Activated CD8-positive, alpha-beta memory T cell treated with anti-CD3 and anti-CD28 coated beads, Interleukin-2, amount 50 U/mL, for 4 hours (primary cell): ENCODE measurements around the gene PLEKHM3.
"Not testable (repeated sequence)": the region's sequence is repeated elsewhere in the genome, so short reads cannot be mapped to it uniquely, and the experiment has no call there.

Experiments
- DNase-seq: peaks from one replicate; pipeline ENCODE4 v3.0.0-alpha.2; 2020

Gene PLEKHM3

DNA sequence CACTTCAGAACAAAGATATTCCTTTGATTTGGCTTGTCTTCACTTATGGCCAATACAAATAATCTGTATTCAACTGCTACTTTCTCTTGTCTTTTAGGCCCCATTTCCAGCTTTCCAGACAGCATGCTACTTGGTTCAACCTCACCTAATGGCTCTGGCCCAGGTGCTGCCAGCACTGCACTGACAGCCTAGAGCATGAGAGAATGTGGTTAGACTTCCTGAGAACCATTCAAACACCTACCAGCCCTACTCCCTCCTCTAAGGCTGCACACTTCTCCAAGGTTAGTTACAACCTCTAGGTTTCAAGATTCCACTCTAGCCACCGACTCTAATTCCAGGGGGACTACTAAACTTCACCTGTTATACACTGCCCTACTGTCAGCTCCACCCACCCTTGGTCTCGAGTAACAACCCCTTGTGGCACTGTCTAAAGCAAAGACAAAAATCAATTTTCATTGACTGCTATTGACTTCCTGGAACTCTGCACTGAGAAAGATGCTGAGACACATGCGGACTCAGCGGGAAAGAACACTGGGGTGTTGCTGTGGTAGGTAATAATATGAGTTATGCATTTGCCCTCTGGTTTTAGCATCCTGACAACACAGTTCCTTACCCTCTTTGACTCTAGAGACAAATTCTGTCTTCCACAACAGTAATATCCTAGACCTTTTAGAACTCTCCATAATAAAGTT lies 38.2 kb downstream of the PLEKHM3 start:
- no peak for DNase-seq

DNA sequence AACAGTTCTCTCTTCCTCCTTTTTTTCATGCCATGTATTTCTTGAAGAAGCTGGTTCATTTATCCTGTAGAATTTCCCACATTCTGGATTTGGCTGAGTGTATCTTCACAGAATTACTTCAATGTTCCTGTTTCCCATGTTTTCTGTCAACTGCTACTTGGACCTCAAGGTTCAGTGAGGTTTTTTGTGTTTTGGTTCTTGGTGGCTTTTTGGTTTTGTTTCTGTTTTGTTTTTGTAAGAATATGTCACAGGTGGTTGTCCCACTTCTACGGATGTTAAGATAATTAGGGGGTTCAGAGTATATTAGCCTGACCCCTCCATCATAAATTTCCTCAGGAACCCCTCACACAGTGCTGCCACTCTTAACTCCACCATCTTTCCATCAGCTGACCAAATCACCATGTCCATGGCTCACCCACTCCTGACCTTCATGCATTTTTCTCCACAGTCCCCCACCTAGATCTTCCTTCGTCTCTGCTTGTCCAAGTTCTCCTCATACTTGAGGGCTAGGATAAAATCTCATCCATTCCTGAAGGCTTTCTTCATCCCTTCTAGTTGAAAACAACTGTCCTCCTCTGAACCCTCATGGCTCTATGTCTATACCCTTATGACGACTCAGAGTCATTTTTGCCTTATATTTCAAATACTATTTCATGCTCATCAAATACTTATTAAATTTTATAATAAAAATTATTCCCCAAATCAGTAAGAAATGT lies 40.4 kb downstream of the PLEKHM3 start:
- DNase-seq: no peak

DNA sequence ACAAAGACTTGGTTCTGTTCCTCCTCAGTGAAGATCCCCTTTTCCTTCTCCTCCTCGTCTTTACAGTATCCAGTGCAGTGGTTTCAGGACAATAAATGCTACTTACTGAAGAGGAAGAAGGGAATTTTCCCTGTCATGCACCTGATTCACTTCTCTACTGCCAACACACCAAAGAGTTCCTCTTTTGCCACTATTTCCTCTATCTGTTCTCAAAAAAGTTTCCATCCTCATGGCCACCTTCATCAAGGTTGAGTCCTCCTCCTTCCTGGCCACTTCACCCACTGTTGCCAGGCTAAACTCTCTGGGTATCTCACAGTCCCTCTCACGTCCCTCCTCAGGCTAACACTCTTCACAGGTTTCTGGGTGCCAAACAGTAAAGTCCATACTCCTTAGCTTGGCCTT lies 41.7 kb downstream of the PLEKHM3 start:
- no peak for DNase-seq

DNA sequence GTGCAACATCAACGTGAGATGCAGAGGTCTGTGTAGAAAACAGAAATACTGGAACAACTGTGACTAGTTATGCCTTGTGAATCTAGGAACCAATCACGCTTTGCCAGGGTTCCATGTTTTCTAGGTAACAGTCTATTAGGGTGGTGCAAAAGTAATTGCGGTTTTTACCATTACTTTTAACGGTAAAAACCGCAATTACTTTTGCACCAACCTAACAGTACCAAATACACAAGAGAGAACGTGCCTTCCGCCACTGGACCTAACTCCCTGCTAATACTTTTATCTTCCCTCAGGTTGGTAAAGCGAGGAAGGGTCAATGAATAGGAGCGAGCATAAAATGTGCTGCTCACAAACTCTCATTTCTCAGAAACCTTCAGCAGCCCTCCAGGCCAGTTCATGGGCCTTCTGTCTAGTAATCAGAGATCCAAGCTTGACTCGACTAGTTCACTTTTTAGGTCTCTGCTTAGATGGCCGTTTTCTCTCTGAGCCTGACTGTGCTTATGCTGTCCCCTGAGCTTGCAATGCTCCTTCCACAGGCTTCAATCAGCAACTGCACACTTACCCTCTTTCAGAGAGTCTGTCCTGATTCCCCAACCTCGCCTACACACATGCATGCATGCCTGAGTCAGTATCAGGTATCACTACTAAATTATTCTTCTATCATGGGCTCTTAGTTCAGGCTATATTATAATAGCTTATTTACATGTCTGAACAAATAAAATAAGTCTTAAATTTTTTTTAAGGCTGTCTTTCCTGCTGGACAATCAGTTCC lies 47.0 kb downstream of the PLEKHM3 start:
- no peak for DNase-seq

DNA sequence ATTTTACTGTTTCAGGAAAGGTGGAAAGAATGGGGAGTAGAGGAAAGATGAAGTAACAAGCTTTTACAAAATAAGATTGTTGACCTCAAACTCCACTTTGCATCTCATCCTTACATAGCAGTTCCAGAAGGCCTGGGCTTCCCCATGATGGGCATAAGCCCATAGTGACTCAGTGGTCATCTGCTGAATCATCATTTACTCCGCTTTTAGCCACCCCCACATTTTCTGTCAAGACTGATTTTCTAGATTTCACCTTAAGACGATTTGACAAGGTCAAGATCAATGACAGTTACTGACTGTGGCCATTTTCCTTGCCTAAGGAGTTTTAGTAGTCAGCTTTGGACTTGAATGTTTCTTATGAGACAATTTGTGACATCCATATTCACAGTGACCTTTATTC lies 49.4 kb downstream of the PLEKHM3 start:
- no peak for DNase-seq

DNA sequence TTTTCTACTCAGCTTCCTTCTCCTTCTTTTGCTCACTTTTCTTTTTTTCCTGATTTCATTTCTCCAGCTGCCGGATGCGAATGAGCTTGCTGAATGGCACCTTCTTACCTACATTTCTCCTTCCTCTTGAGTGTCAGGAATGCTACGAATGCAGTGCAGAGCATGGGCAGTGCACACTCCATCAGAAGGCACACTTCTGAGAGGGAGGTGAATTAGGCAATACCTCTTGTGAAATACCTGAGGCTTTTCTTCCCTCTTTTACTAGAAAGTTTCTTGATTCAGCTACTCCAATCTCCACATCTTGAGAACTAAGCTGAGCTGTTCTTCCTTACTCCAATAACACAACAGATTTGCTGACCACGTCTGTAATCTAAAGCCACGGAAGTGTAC lies 51.1 kb downstream of the PLEKHM3 start:
- no peak for DNase-seq

DNA sequence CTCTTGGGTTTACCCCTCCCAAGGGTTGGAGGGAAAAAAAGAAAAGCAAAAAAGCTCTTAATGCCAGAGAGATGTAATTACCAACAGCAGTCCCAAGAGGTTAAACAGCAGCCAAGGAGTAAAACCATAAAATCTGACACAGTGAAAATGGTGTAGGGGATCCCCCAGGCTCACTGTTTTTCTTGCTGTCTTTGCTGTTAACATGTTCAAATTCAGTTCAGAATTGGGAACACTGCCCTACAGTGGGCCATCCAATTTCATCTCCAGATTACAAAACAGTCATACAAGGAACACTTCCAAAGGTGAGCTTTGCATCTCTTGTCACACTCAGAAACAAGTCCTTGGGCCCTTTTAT lies 54.5 kb downstream of the PLEKHM3 start:
- DNase-seq: no peak

DNA sequence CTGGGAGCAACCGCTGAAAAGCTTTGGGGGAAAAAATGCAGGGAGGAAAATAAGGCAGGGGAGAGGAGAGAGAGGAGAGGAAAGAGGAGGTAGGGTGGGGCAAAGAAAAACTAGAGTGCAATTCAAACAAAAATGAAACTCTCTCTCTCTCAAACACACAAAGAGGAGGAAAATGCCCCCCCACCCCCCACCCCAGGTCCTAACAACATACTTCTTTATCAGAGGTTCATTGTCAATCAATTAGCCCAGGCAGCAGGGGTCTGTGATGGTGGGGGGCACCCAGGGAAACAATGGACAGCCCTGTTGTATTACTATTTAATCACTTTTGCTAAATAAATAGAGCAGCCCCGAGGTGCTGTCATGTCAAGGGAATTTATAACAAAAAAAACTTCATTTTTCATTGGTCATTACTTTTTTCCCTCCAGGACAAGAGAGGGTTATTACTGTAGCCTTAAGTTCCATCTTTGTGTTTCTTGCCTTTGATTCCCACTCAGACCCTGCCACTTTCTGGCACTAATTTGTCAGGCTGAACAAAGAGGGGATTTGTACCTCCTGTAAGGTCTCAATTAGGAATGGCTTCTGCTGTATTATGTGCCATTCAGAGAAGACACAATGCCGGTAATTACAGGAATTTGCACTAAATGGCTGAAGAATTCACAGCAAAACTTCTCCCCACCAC lies 55.0 kb downstream of the PLEKHM3 start:
- no peak for DNase-seq

DNA sequence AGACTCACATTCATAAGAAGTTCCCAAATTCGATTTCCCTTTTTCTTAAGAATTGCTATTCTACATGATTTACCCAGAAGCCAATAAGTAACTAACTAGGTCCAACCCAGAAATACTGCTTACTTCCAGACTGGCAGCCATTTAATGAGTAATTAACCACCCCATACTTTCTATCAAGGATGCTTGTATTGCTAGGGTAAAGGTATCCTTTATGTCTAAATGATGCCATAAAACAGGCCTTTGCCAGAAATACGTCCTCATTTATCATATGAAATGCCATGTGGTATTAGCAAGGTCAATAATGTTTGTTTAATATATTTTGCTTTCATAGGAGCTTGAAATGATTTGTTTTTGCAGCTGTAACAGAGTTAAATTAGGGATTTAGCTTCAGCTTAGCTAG lies 56.1 kb downstream of the PLEKHM3 start:
- no peak for DNase-seq

DNA sequence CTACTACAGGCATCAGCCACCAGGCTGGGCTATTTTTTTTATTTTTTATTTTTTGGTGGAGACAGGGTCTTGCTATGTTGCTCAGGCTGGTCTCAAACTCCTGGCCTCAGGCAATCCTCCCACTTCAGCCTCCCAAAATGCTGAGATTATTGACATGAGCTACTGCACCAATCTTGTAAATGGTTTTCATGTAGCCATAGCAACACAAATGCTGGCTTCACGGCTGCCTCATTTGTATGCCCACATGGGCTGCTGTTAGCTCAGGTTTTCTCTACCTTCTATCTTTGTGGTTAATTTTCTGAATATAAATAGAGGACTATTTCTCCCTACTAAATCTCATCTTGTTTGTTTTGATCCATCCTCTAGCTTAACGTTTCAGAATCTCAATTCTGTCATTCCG lies 58.2 kb downstream of the PLEKHM3 start:
- no peak for DNase-seq

DNA sequence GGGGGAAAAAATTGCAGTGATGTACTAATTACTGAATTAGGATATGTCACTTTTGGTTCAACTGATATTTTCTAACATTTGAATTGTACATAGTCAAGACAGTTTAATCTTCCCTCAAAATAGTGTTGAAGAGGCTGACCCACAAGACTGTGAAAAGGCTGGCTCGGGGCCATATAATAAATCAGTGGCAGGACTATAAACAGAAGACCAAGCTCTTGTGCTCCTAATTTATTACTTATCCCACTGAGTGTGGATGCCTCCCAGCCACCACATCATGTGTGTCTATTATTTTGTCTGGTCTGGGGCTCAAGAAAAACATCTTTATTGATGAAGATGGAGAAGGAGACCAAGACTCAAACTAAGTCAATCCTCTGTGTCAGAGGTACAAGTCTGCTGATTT lies 64.4 kb downstream of the PLEKHM3 start:
- DNase-seq: no peak

DNA sequence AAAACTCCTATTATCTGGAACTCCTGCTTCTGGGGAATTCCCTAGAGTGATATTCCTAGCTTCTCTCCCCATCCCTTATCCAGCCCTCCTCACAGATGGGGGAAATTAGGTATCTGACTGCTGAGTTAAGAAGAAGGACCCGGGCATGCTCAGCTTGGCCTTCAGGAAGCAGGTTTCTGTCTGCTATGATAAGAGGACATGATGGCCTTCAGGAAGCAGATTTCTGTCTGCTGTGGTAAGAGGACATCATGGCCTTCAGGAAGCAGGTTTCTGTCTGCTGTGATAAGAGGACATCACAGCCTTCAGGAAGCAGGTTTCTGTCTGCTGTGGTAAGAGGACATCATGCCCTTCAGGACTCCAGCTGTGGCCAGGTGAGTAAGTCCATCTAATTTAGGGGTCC lies 65.2 kb downstream of the PLEKHM3 start:
- DNase-seq: no peak

DNA sequence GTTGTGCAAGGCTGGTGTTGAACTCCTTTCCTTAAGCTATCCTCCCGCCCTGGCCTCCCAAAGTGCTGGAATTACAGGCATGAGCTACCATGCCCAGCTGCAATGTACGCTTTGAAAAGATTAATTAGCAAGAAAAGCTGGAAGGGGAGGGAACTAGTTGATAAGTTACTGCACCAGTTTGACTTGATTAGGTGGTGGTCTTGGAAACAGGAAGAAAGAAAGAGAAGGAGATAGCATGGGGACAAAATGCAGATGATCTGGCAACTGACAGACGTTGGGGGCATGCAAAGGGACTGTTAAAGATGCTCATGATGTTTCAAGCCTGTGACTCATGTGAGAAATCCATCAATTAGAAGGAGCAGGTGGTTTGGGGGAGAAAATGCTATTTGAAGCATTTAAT lies 68.6 kb downstream of the PLEKHM3 start:
- DNase-seq: no peak

DNA sequence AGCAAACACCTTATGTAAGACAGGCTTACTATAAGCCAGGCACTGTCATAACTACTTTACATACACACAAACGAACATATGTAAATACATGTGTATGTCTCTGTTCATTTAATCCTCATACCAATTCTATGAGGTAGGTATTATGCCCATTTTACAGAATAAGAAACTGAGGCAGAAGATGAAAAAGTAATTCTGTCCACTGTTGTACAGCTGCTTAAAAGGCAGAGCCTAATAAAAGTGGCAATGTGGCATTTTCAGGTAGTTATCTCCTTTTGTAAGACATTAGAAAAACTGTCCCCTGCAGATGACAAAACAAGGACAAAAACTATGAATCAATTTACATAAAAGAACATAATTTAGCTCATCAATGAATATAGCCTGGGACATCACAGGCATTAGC lies 69.9 kb downstream of the PLEKHM3 start:
- DNase-seq: no peak

DNA sequence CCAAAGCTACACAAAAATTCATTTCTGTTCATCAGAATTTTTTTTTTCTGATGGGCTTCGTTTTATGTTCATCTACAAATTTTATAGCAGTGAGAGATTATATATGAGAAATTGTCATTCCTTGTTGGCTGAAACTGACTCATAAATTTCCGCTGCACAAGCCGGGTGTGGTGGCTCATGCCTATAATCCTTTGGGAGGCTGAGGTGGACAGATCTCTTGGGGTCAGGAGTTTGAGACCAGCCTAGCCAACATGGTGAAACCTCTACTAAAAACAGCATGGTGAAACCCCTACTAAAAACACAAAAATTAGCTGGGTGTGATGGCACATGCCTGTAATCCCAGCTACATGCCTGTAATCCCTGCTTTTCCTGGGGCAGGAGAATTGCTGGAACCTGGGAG lies 72.0 kb downstream of the PLEKHM3 start:
- no peak for DNase-seq

DNA sequence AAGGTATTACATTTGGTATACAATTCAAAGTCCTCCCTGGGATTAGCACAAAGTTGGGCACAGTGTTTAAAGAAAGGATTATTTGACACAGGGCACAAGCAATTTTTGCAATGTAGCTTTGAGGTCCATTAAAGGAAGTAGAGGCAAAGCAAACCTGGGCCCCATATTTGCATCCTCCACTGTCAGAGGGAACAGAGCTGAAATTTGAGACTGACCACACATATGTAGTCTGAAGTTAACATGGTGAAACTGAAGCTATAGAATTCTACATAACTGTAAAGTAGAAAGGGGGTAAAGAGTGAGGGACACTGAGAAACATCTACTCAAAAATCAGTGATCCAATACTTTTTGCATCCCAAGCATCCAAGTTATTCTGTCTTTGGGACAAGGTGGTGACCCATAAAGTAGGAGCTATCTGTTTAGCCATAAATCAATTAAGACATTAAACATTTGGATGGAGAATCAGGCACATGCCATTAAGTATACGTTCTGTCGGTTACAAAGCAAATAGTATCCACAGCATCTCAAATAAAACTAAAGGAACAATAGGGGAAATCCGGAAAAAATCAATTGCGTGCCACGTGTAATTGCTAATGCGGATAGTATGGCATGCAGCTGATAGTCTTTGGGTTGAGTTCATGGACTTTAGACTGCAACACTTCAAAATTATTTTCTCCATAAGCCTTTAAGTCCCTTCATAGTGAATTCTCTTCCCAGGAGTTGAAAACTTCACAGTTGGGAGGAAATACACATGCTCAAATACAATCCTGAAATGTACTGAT lies 72.6 kb downstream of the PLEKHM3 start:
- DNase-seq: no peak

DNA sequence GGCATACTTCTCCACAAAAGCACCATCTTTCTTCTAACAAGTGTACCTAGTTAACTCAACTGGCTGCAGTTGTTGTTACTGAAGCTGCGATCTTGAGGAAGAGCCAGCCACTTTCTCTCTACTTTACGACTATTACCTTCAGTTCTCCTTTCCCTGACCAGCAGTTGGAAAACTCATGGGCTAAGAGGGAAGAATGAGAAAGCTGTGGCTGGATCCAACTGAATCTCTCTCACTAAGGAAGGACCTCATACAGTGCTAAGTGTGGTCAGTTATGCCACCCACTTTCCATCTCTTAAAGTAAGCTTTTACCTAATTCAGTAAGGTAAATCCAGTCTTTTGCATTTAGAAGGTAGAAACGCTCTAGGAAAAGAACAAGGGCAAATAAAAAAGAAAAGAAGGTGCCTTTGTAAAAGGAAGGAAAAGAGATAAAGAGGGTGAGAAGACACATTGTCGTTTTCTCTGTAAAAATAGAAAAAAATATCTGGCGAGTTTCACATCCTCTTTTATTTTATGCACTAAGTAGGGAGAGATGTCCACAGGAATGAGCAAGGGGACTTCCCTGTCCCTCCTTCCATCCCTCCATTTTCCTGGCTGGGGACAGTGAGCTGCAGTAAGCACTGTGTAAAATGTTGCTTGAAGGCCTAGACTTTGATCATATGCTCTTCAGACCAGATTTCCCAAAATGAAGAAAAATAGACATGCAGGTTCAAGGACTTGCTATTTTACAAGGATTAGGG lies 73.4 kb downstream of the PLEKHM3 start:
- no peak for DNase-seq

DNA sequence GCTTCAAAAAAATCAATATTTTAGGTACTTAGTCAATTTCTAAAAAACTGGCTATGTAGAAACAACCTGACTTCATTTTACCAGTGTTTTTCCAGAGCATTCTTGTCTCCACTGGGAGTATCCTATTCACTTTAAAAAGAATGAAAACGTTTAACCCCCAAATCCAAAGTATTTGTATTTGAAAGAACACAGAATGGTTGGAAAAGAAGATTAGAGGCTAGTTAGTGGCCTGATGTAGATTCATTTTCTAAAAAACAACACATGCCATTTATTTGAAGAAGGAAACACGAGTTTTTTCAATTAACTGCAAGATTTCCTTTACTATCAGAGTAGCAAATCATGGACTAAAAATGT lies 74.6 kb downstream of the PLEKHM3 start:
- DNase-seq: no peak

DNA sequence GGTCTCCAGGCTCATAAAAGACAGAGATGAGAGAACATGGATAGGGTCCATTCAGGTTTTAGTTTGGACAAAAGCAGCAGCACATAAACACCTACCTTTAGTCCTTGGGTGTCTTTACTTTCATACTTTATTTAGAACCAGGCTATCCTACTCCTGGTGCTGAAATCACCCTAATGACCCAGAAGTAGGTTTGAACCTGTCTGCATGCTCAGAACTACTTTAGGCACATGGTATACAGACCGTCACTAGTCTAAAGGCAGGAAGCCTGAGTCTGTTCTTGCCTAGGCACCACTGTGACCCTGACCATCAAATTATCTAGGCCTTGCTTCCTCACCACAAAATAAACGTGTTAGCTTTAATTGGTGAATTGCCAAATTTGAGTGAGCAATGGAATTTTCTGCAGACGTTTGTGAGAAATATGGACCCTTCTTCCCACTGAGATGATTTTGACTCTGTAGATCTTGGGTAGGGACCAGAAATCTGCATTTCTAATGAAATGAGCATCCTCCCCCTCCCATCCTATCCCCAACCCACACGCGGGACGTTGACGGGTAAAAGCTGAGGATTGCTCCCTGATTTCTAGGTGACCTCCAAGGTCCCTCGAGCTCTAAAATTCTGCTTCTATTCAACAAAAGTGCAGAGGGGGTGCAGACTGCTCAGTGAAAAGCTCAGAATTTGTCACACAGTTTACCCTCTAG lies 75.1 kb downstream of the PLEKHM3 start:
- DNase-seq: no peak

DNA sequence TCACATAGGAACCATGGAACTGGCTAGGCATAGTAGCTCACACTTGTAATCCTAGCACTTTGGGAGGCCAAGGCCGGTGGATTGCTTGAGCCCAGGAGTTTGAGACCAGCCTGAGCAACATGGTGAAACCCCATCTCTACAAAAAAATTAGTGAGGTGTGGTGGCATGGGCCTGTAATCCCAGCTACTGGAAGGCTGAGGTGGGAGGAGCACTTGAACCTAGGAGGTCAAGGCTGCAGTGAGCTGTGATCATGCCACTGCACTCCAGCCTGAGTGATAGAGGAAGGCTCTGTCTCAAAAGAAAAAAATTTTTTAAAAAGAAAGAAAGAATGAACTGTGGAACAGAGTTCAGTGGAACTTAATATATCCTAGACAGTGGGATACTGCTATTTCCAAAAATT lies 76.1 kb downstream of the PLEKHM3 start:
- not testable (repeated sequence) for DNase-seq

DNA sequence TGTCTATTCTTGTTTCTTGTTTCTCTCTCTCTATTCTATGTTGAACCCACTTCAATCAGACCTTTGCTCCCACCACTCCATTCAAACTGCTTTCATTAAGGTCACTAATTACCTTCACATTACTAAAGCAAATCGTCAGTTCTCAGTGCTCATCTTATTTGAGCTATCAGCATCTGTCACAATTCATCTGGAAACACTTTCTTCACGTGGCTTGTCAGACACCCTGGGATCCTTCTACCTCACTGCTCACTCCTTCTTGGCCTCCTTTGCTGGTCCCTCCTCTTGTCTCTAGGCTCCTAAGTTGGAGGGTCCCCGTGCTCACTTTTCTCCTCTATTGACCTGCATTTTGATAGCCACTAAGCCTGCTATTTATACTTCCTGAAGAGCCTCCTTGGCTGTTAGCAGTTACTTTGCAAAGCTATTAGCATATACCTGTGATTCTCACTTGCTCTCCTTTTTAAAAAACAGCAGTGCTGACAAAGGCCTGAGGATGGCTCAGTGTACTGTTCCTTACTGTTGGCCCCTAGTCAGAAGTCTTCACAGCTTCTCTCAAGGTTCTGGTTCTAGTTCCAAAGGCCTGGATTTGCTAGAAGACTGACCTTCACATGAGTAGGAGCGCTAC lies 80.2 kb downstream of the PLEKHM3 start:
- no peak for DNase-seq
